Activated naive CD4-positive, alpha-beta T cell treated with anti-CD3 and anti-CD28 coated beads for 36 hours (primary cell): Measurements from ENCODE around the gene COX6B2. TPM values are rescaled to one million over a fixed set of nuclear protein-coding genes. Genes with fewer than 3 reads are reported as not detected.

ENCODE experiments used
- CTCF ChIA-PET: fragments of 350-600 bp; sonication (Branson Sonifier 250); formaldehyde crosslinking; loops from one replicate; lab custom pipeline; 2021; ENCODE audit warnings: antibody characterized with exemption; lab: Charles Lee
- DNase-seq: peaks from one replicate; pipeline ENCODE4 v3.0.0-alpha.2; 2020
- H3K27ac Mint-ChIP-seq: one replicate; pipeline ENCODE4 v1.8.0; 2021; ENCODE audit warnings: mild to moderate bottlenecking, mixed read lengths
- H3K27me3 Mint-ChIP-seq: one replicate; pipeline ENCODE4 v1.8.0; 2021; ENCODE audit warnings: low read depth, mixed read lengths
- H3K36me3 Mint-ChIP-seq: one replicate; pipeline ENCODE4 v1.8.0; 2021; ENCODE audit warnings: low read depth, mixed read lengths
- H3K4me1 Mint-ChIP-seq: one replicate; pipeline ENCODE4 v1.8.0; 2021; ENCODE audit warnings: low read depth, mixed read lengths
- H3K4me3 Mint-ChIP-seq: one replicate; pipeline ENCODE4 v1.8.0; 2021; ENCODE audit warnings: mild to moderate bottlenecking, moderate library complexity, mixed read lengths
- H3K9me3 Mint-ChIP-seq: one replicate; pipeline ENCODE4 v1.8.0; 2021; ENCODE audit warnings: mixed read lengths
- intact Hi-C: fragments of 100-400 bp; cut with micrococcal nuclease; formaldehyde crosslinking; loops from one replicate; pipeline ENCODE4 v1.15.1; 2023
- total RNA-seq, 2 experiments: library from RNA; stranded (reverse); gene quantifications; one replicate each; pipeline ENCODE4 v1.2.3, GENCODE V29; 2021

Gene COX6B2
- total RNA-seq, 2 experiments from 2014 or later = 0.57 to 0.64 TPM

GRCh38 chr19:55377356-55378131, 23.0 kb upstream of the COX6B2 start:
- DNase-seq = no peak
- H3K9me3 Mint-ChIP-seq = no peaks in the 10 kb centered on the region
- H3K27me3 Mint-ChIP-seq = peaks cover 15% of the 10 kb centered on the region
- H3K4me1 Mint-ChIP-seq = peaks cover 14% of the 10 kb centered on the region
- H3K4me3 Mint-ChIP-seq = no peak overlapping the region
- CTCF ChIA-PET = interaction anchor here (0.6 kb wide), 2 partner anchors 25 to 85 kb away, joined by 3 to 4 read pairs; no protein-coding TSS in a partner anchor
- H3K27ac Mint-ChIP-seq = no peak overlapping the region
- intact Hi-C loops = no loop called here
- H3K36me3 Mint-ChIP-seq = no peaks in the 10 kb centered on the region

- no peaks in the 10 kb centered on the region for H3K9me3 Mint-ChIP-seq
- no peak within 1 kb of the TSS for H3K27ac Mint-ChIP-seq
- H3K36me3 Mint-ChIP-seq = no peaks in the 10 kb centered on the region
- intact Hi-C loops = no loop called here
- H3K4me1 Mint-ChIP-seq = peaks cover 14% of the 10 kb centered on the region
- no peak within 1 kb of the TSS for H3K4me3 Mint-ChIP-seq
- DNase-seq = no peak
- peaks cover 26% of the 10 kb centered on the region for H3K27me3 Mint-ChIP-seq
- CTCF ChIA-PET = no interaction called here
These were observed 21.9 kb upstream of the COX6B2 start, which contains the start of gene TMEM190 for GRCh38 chr19:55376241-55376933. TMEM190 (plus strand) TSS chr19:55376826; CDS start chr19:55376854, 28 bp downstream.

GRCh38 chr19:55373993-55374757, 19.7 kb upstream of the COX6B2 start:
- Mint-ChIP-seq H3K27ac (no peak overlapping the region), H3K27me3 (peaks cover 41% of the 10 kb centered on the region), H3K4me1 (peaks cover 21% of the 10 kb centered on the region), H3K36me3 (no peaks in the 10 kb centered on the region), H3K9me3 (no peaks in the 10 kb centered on the region), H3K4me3 (no peak overlapping the region)
- CTCF ChIA-PET = no interaction called here
- intact Hi-C loops = no loop called here
- no peak for DNase-seq

- H3K27ac Mint-ChIP-seq = no peak overlapping the region
- H3K36me3 Mint-ChIP-seq = no peaks in the 10 kb centered on the region
- peaks cover 45% of the 10 kb centered on the region for H3K27me3 Mint-ChIP-seq
- H3K9me3 Mint-ChIP-seq = no peaks in the 10 kb centered on the region
- no peak for DNase-seq
- H3K4me1 Mint-ChIP-seq = peaks cover 21% of the 10 kb centered on the region
- intact Hi-C loops = no loop called here
- H3K4me3 Mint-ChIP-seq = no peak overlapping the region
- CTCF ChIA-PET = no interaction called here
These were observed 18.9 kb upstream of the COX6B2 start for GRCh38 chr19:55373306-55373992.

- CTCF ChIA-PET = no interaction called here
- DNase-seq = no peak
- Mint-ChIP-seq H3K36me3 (no peaks in the 10 kb centered on the region), H3K27ac (no peak overlapping the region), H3K4me3 (no peak overlapping the region), H3K4me1 (peaks cover 21% of the 10 kb centered on the region), H3K27me3 (peaks cover 47% of the 10 kb centered on the region), H3K9me3 (no peaks in the 10 kb centered on the region)
- intact Hi-C loops = no loop called here
These were observed 18.0 kb upstream of the COX6B2 start for GRCh38 chr19:55372316-55373081.

GRCh38 chr19:55370305-55370988, 15.9 kb upstream of the COX6B2 start, which contains the start of gene IL11:
IL11 (minus strand) TSS chr19:55370463; CDS start chr19:55370310, 153 bp downstream.
- Mint-ChIP-seq H3K36me3 (no peaks in the 10 kb centered on the region), H3K4me3 (peak within 1 kb of the TSS; percentile 36), H3K4me1 (peaks cover 19% of the 10 kb centered on the region), H3K9me3 (no peaks in the 10 kb centered on the region), H3K27me3 (peaks cover 47% of the 10 kb centered on the region), H3K27ac (no peak within 1 kb of the TSS)
- no peak for DNase-seq
- CTCF ChIA-PET = no interaction called here
- intact Hi-C loops = no loop called here

GRCh38 chr19:55369653-55370304, 15.3 kb upstream of the COX6B2 start:
- Mint-ChIP-seq H3K27me3 (peaks cover 45% of the 10 kb centered on the region), H3K9me3 (no peaks in the 10 kb centered on the region), H3K4me1 (peaks cover 19% of the 10 kb centered on the region), H3K27ac (no peak overlapping the region), H3K4me3 (peak overlapping the region; percentile 36), H3K36me3 (no peaks in the 10 kb centered on the region)
- CTCF ChIA-PET = no interaction called here
- DNase-seq = peak; percentile 41
- intact Hi-C loops = no loop called here

- Mint-ChIP-seq H3K27ac (no peak overlapping the region), H3K27me3 (peaks cover 45% of the 10 kb centered on the region), H3K4me1 (peaks cover 18% of the 10 kb centered on the region), H3K4me3 (no peak overlapping the region), H3K36me3 (no peaks in the 10 kb centered on the region), H3K9me3 (no peaks in the 10 kb centered on the region)
- CTCF ChIA-PET = interaction anchor here (0.7 kb wide), 1 partner anchor 47 kb away, joined by 3 read pairs; no protein-coding TSS in a partner anchor
- no peak for DNase-seq
- intact Hi-C loops = no loop called here
These were observed 14.4 kb upstream of the COX6B2 start for GRCh38 chr19:55368701-55369563.

GRCh38 chr19:55368106-55368505, 13.6 kb upstream of the COX6B2 start:
- CTCF ChIA-PET = no interaction called here
- Mint-ChIP-seq H3K4me1 (peaks cover 14% of the 10 kb centered on the region), H3K27ac (no peak overlapping the region)

GRCh38 chr19:55366790-55367189, 12.3 kb upstream of the COX6B2 start:
- Mint-ChIP-seq H3K36me3 (no peaks in the 10 kb centered on the region), H3K27ac (no peak overlapping the region), H3K9me3 (no peaks in the 10 kb centered on the region), H3K27me3 (peaks cover 29% of the 10 kb centered on the region), H3K4me3 (no peak overlapping the region), H3K4me1 (peaks cover 9% of the 10 kb centered on the region)
- intact Hi-C loops = no loop called here
- DNase-seq = no peak
- CTCF ChIA-PET = no interaction called here

More at GRCh38 chr19:55368106-55368505, 13.6 kb upstream of the COX6B2 start:
- Mint-ChIP-seq H3K36me3 (no peaks in the 10 kb centered on the region), H3K9me3 (no peaks in the 10 kb centered on the region), H3K4me3 (no peak overlapping the region), H3K27me3 (peaks cover 39% of the 10 kb centered on the region)
- no peak for DNase-seq
- intact Hi-C loops = no loop called here
